NCI-H2196 treated with DMSO at 0.1 percent for 48 hours (cell line): Measurements from ENCODE around the gene MLN.

Experiments used
- DNase-seq: peaks from one replicate; lab custom pipeline; 2025; ENCODE audit not compliant: unreplicated experiment; lab: John Stamatoyannopoulos, UW

The MLN gene

GRCh38 chr6:33772902-33773472 lies 30.8 kb downstream of the MLN start:
- DNase-seq = no peak

DNA sequence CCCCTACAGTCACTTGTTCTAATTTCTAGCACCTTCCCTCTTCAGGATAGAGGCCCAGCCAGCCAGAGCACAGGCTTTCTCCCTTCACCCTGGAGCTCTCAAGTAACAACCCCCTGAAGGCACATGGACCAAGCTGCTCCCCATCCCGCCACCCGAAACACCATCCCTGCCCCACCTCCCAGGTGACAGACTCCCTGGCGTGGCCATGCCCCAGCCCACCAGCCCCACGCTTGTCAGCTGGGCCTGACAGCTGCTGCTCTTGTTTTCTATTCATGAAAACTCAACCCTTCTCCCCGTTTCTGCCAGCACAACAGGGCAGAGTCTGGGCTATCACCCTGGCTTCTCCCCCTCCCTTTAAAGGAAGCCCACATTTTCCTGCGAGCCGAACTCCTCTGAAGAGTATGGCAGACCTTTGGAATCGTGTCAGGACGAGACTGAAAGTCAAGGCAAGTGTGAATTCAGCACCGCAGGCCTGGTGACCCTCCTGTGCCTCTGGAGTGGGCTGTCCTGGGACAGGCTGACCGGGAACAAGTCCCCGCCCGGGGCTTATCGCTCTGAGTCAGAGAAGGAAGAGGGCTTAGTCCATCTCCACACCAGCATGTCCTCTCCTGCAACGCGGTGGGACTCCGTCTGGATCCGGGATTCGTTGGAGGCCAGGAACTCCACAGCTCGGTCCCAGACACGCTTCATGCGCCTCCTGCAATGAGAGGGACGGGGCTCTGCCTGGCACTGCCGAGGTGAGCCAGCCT lies 31.5 kb downstream of the MLN start:
- no peak for DNase-seq

- DNase-seq = no peak
These were observed 32.4 kb downstream of the MLN start for GRCh38 chr6:33771146-33772081.

DNA sequence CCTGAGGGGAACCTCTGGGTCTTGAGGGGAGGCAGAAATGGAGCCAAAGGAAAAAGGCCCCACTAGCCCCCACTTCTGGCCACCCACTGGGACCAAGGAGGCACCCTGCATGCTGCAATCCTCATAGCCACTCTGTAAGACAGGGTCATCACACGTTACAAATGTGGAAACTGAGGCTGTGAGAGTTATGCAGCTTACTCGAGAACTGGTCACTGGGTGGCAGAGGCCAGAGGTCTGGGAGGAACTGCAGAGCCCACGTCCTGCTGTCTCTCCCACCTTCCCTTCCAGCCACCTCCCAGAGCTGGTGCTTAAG lies 33.0 kb downstream of the MLN start:
- DNase-seq = no peak

DNA sequence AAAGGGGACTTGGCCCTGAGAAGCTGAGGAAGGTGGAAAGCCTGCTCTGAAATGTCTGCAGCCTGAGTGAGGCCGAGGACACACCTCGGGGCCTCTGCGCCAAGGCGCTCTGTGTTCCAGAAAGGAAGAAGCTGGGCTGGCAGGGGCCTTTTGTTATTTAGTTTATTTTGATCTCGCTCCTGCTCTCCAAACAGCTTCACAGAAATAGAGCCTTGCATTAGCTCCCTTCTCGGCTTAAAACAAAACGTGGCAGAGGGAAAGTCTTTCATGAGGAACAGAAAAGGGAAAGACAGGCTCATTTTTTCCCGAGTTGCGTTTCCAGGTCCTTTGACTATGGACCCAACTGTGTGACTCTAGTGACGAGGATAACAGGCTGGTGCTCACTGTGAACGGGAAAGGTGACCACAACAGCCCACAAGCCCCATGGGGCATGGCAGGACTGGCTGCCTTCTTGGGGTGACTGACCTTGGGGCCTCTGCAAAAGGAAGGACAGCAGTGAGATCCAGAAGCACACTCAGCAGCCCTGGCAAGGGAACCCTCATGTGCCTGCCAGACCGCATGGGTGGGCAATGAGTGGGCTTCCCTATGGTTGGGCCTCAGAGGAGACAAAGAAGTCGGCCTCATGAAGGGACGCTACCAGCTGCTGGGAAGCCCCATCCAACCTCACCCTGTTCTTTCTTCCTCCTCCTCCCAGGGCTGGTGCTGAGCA lies 33.5 kb downstream of the MLN start:
- no peak for DNase-seq

DNA sequence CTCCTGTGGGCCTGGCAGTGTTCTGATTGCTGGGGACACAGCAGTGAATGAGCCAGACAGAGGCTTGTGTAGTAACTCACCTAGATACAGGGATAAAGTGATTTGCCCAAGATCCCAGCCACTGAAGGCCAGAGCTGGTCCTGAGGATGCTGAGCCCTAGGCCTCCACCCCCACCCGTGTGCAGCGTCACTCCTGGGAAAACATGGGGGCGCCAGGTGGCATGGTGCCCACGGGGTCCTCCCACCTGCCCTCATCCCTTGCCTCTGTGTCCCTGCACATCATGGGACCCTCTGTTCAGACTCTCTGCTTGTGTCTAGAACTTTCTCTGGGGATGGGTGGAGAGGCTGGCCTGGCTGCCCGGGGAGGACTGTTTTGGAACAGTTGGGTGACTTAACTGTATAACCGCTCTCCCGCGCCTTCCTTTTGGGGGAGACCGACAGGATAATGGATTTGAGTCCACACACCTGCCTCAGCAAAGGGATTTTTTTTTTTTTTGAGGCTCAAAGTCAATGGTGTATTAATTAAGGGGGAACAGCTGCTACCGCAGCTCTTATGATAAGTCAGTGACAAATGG lies 34.5 kb downstream of the MLN start:
- DNase-seq = no peak

- peak; percentile 64 for DNase-seq
These were observed 35.1 kb downstream of the MLN start for GRCh38 chr6:33768644-33769120.

- no peak for DNase-seq
These were observed 36.6 kb downstream of the MLN start for GRCh38 chr6:33766921-33767907.

DNA sequence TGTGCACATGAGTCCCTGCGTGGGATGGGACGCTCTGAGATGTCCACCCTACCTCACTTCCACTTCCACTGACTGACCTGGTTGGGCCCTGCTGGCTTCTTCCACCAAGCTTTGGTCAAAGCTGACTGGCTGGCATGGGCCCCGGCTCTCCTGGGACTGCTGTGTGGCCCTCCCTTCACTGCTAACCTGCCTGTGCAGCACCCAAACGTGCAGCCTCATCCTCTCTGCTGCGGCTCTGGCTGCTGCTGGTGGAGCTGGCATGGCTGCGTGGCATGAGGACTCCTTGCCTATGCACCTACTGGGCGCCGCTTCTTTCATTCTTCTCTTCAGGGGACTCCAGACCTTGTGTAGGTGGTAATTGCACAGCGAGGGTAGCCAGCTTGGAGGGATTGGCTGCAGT lies 38.4 kb downstream of the MLN start:
- DNase-seq = no peak

GRCh38 chr6:33764036-33764435 lies 39.8 kb downstream of the MLN start:
- no peak for DNase-seq

DNA sequence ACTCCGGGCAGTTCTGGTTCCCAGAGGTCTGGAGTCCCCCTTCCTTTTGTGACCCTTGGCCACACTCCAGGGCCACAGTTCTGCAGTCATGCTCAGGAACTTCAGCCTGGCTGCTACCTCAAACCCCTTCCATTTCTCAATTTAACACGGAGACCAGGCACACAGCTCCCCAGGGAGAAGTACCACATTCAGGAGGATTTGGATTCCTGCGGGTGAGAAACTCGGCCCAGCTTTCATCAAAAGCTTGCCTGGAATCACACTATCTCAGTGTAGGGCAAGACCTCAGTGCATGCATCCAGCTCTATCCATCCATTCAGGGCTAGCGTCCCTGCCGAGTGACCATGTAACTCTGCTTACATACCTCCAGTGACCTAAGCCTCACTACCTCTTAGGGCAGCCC lies 40.3 kb downstream of the MLN start:
- no peak for DNase-seq

- DNase-seq = no peak
These were observed 41.1 kb downstream of the MLN start for GRCh38 chr6:33762713-33763112.

DNA sequence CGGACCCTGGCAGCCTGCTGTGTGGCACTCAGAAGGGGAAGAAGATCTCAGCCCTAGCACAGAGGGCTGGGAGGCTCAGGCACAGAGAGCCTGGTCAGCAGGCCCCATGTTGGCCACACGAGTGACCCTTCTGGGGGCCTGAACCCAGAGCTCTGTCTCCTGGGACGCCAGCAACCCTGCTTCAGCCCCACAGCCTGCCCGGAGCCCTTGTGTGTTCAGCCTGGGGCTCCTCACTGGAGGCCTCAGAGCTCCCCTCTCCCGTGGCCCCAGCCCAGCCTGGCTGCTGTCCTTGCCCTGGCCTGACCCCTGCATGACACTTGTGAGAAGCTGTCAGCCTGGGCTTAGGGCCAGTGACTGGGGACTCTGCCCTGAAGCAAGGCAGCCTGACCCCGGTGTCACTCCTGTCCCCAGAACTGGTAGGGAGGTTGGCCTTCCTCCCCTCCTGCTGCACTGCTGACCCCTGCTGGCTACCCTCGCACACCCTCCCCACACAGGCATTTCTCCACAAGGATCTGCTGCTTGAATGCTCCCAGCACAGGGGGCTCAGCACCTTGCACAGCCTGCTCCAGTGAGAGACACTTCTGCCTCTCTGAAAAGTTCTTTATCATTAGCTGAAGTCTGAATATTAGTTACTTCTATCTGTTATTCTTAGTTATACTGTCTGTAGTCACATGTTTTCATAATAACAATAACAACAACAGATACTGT lies 41.7 kb downstream of the MLN start:
- DNase-seq = peak; percentile 68

GRCh38 chr6:33761581-33761921 lies 42.3 kb downstream of the MLN start:
- no peak for DNase-seq

GRCh38 chr6:33759887-33760629 lies 43.7 kb downstream of the MLN start:
- DNase-seq = no peak

DNA sequence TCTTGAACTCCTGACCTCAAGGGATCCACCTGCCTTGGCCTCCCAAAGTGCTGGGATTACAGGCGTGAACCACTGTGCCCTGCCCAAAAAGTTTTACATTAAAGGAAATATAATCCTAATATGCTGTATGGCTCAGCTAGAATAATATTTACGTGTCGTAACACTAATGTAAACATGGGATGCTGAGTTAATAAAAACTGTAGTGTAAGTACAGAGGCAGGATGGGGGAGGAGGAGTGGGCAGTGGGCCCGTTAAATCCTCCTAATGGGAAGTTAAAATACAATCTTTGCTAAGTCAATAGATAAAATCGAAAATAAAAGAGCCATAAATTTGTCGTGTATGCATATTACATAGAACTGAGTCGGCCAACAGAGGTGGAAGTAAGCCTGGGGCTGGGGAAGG lies 45.0 kb downstream of the MLN start:
- no peak for DNase-seq

- no peak for DNase-seq
These were observed 45.9 kb downstream of the MLN start for GRCh38 chr6:33757906-33758305.

- DNase-seq = no peak
These were observed 46.7 kb downstream of the MLN start for GRCh38 chr6:33757113-33757512.
